HepG2 (cell line): ENCODE measurements around the gene RPH3AL. TPM values are rescaled to one million over a fixed set of nuclear protein-coding genes. Genes with fewer than 3 reads are reported as not detected.

Experiments used
- ATAC-seq: fragments of 200-7000 bp; cut with Tn5 transposase; 3 replicates; pipeline ENCODE4 v1.9.1; 2020; ENCODE audit warnings: mild to moderate bottlenecking, moderate library complexity
- BruUV-seq: library from RNA; stranded (reverse); fragments of 400-500 nt; replicated peaks from 2 replicates; lab custom pipeline; 2021; lab: Mats Ljungman, UMichigan
- CTCF ChIA-PET: fragments of 300-600 bp; formaldehyde crosslinking; extraction: SDS; loops from one replicate; lab custom pipeline; 2021; ENCODE audit warnings: low total read pairs, inconsistent platforms, low intra/inter-chr PET ratio; lab: Yijun Ruan, JAX
- POLR2A ChIA-PET: fragments of 350-600 bp; sonication (Branson Sonifier 250); formaldehyde crosslinking; loops from one replicate; lab custom pipeline; 2020; ENCODE audit warnings: antibody characterized with exemption, inconsistent platforms; lab: Yijun Ruan, JAX
- DNase-seq: peaks from one replicate; pipeline ENCODE4 v3.0.0-alpha.2; 2015; ENCODE audit warnings: low spot score
- FAIRE-seq: peaks from 3 replicates; lab custom pipeline; 2011; peaks lifted over from hg19 to GRCh38; lab: Jason Lieb, UNC
- H2AFZ ChIP-seq: one replicate; pipeline ENCODE4 v1.6.1; 2011; ENCODE audit warnings: low read length, inconsistent platforms
- H3K27ac ChIP-seq: fragments of 300-600 bp; 3 replicates; pipeline ENCODE4 v1.8.0; 2011; ENCODE audit warnings: mixed run types, mild to moderate bottlenecking, mixed read lengths, low read length, inconsistent platforms; ENCODE audit not compliant: insufficient read depth; ENCODE audit errors: extremely low read length
- H3K27me3 ChIP-seq, 2 experiments: fragments of 200-600 bp in 1 of 2; 2 replicates in 1 of 2; 3 replicates in 1 of 2; pipeline versions ENCODE4 v1.6.0 to v1.8.0; 2011; ENCODE audit warnings: low read length in 2 of 2, mild to moderate bottlenecking in 2 of 2, moderate library complexity in 2 of 2, inconsistent platforms in 1 of 2; ENCODE audit not compliant: insufficient read depth in 2 of 2, control insufficient read depth in 1 of 2
- H3K36me3 ChIP-seq, 2 experiments: fragments of 200-600 bp in 1 of 2; replicated peaks in 1 of 2; 2 replicates in 1 of 2; 3 replicates in 1 of 2; pipeline versions ENCODE4 v1.5.1 to v1.8.0; 2011; ENCODE audit warnings: low read length in 2 of 2, inconsistent platforms in 1 of 2; ENCODE audit not compliant: insufficient read depth in 2 of 2, control insufficient read depth in 1 of 2
- H3K4me1 ChIP-seq: 2 replicates; pipeline ENCODE4 v1.5.1; 2012; ENCODE audit warnings: low read length, inconsistent platforms; ENCODE audit not compliant: insufficient read depth
- H3K4me2 ChIP-seq: 2 replicates; pipeline ENCODE4 v1.6.0; 2011; ENCODE audit warnings: low read depth, low read length, inconsistent platforms
- H3K4me3 ChIP-seq, 3 experiments: fragments of 200-600 bp in 1 of 3; sonication (generic), shearing (Covaris generic) in 1 of 3; replicated peaks in 1 of 3; 2 replicates each; pipeline ENCODE4 v1.5.1; 2011 to 2016; ENCODE audit warnings: low read length in 3 of 3, inconsistent platforms in 2 of 3, low read depth in 2 of 3, mild to moderate bottlenecking in 2 of 3, control low read depth in 1 of 3, mixed read lengths in 1 of 3; ENCODE audit not compliant: insufficient read depth in 1 of 3
- H3K79me2 ChIP-seq: one replicate; pipeline ENCODE4 v1.6.1; 2011; ENCODE audit warnings: low read length, inconsistent platforms; ENCODE audit not compliant: insufficient read depth
- H3K9ac ChIP-seq: 2 replicates; pipeline ENCODE4 v1.6.0; 2011; ENCODE audit warnings: mild to moderate bottlenecking, low read depth, low read length, inconsistent platforms; ENCODE audit not compliant: insufficient read depth
- H3K9me3 ChIP-seq: 2 replicates; pipeline ENCODE4 v1.5.1; 2012; ENCODE audit warnings: mild to moderate bottlenecking, low read length
- H4K20me1 ChIP-seq: 2 replicates; pipeline ENCODE4 v1.6.0; 2011; ENCODE audit warnings: inconsistent platforms, mild to moderate bottlenecking, low read length, moderate library complexity; ENCODE audit not compliant: insufficient read depth
- CEBPG ChIP-seq: IDR thresholded peaks from 2 replicates; pipeline ENCODE4 v1.6.1; 2016
- HOXA9 ChIP-seq: sonication (generic); formaldehyde crosslinking; IDR thresholded peaks from 2 replicates; pipeline ENCODE4 v1.8.1; 2022; ENCODE audit warnings: missing genetic modification reagents, mild to moderate bottlenecking, moderate library complexity, borderline replicate concordance
- RARA ChIP-seq: IDR thresholded peaks from 2 replicates; pipeline ENCODE4 v1.6.1; 2016; ENCODE audit warnings: missing genetic modification reagents, missing compliant biosample characterization
- SNRNP70 ChIP-seq: fragments of 200-400 bp; formaldehyde crosslinking; IDR thresholded peaks from 2 replicates; pipeline ENCODE4 v1.6.1; 2017; ENCODE audit warnings: mild to moderate bottlenecking, low read depth, low read length, moderate library complexity
- YEATS2 ChIP-seq: sonication (generic); formaldehyde crosslinking; IDR thresholded peaks from 2 replicates; pipeline ENCODE4 v1.4.0; 2020; ENCODE audit warnings: missing genetic modification reagents, borderline replicate concordance
- ZNF335 ChIP-seq: sonication (generic); formaldehyde crosslinking; IDR thresholded peaks from 2 replicates; pipeline ENCODE4 v1.4.0; 2020; ENCODE audit warnings: missing genetic modification reagents
- ZNF34 ChIP-seq: sonication (generic); formaldehyde crosslinking; IDR thresholded peaks from 2 replicates; pipeline ENCODE4 v1.4.0; 2020; ENCODE audit warnings: mild to moderate bottlenecking, missing genetic modification reagents, borderline replicate concordance
- ZNF644 ChIP-seq: IDR thresholded peaks from 2 replicates; pipeline ENCODE4 v1.6.1; 2016; ENCODE audit warnings: low read depth
- WGBS: methylation state at CpG from one replicate; pipeline ENCODE4 v1.1.6; 2017; ENCODE audit warnings: low lambda C conversion rate; 5-methylcytosine and 5-hydroxymethylcytosine counted together
- in situ Hi-C: cut with HindIII; loops from 2 replicates; pipeline ENCODE4 v1.10.0; 2017; ENCODE audit warnings: low pct_unique_long_range_greater_than_20kb; ENCODE audit not compliant: extremely low pct_ligation_motif_present
- intact Hi-C: fragments of 100-400 bp; cut with micrococcal nuclease; formaldehyde crosslinking; loops from one replicate; pipeline ENCODE4 v1.10.0; 2022; ENCODE audit not compliant: unreplicated experiment
- polyA plus RNA-seq, 8 experiments: library from polyadenylated mRNA; depleted of rRNA in 3 of 8; stranded (reverse) in 7 of 8; unstranded in 1 of 8; fragments of >200 nt; fragmentation: Illumina TruSeq in 4 of 8; extraction: Trizol in 4 of 8; gene quantifications; 2 replicates each; pipeline versions ENCODE4 v1.2.1 to v1.2.3, GENCODE V29; 2011 to 2016; ENCODE audit warnings: low read depth in 4 of 8, missing spikeins in 1 of 8, mixed read lengths in 1 of 8; ENCODE audit not compliant: insufficient read depth in 1 of 8
- total RNA-seq, 5 experiments: library from RNA; depleted of rRNA; stranded (reverse); fragments of >200 nt; fragmentation: Illumina TruSeq; extraction: Trizol; gene quantifications; 2 replicates each; pipeline ENCODE4 v1.2.3, GENCODE V29; 2016; ENCODE audit warnings: low read depth in 1 of 5
- TF ChIP-seq, protein P1 (sequence below): sonication (generic); formaldehyde crosslinking; IDR thresholded peaks from 2 replicates; pipeline ENCODE4 v1.4.0; 2020; ENCODE audit warnings: mild to moderate bottlenecking, missing genetic modification reagents

The RPH3AL gene
- total and polyA plus RNA-seq, 2 of the 13 experiments (the other 11 are each of a cell fraction or from before 2014, with no cell fraction given): 7.8 to 16.4 TPM

DNA sequence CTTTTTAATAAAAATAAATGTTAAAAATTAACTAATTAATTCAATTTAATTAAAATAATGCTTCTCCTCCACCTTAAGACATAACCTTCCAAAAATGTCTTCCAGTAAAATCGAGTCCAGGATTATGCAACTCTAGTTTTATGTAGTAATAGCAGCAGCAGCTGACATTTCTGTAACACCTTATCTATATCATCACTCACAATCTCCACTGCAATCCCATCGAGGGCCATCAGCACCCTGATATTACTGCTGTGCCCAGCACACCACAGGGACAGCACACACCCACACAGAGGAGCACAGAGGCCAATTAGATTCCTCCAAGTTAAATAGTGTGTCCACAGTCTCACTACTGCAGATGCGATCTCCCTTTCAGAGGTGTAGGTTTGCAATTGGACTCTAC, 2.9 kb downstream of the RPH3AL start:
- ATAC-seq (no peak), FAIRE-seq (no peak), DNase-seq (no peak)
- H2AFZ ChIP-seq: no peak overlapping the region
- in situ Hi-C loops (no loop called here), intact Hi-C loops (no loop called here)
- H3K4me1 ChIP-seq: peaks cover 70% of the 10 kb centered on the region
- H3K27me3 ChIP-seq: no peaks in the 10 kb centered on the region
- H3K9me3 ChIP-seq: no peaks in the 10 kb centered on the region
- no peaks in the 10 kb centered on the region; a peak in 1 of 5 replicates for H3K36me3 ChIP-seq
- no peak overlapping the region for H3K9ac ChIP-seq
- 58% methylated on average over 3 of the region's 3 CpGs for WGBS
- ChIA-PET CTCF (no interaction called here), POLR2A (interaction anchor here (0.8 kb wide), 1 partner anchor 10 kb away, joined by 3 read pairs; no protein-coding TSS in a partner anchor)
- peak overlapping the region; percentile 36 for H3K27ac ChIP-seq
- H3K4me2 ChIP-seq: peak overlapping the region; percentile 89
- no TSS peak for BruUV-seq
- peaks cover 55% of the 10 kb centered on the region for H3K79me2 ChIP-seq
- H4K20me1 ChIP-seq: no peaks in the 10 kb centered on the region
- TF ChIP-seq CEBPG (CRISPR knock-in tag) (0 out of 2 replicates have a peak, but pooled peaks have one; percentile 16), SNRNP70 (no peak)
- H3K4me3 ChIP-seq: no peak overlapping the region

DNA sequence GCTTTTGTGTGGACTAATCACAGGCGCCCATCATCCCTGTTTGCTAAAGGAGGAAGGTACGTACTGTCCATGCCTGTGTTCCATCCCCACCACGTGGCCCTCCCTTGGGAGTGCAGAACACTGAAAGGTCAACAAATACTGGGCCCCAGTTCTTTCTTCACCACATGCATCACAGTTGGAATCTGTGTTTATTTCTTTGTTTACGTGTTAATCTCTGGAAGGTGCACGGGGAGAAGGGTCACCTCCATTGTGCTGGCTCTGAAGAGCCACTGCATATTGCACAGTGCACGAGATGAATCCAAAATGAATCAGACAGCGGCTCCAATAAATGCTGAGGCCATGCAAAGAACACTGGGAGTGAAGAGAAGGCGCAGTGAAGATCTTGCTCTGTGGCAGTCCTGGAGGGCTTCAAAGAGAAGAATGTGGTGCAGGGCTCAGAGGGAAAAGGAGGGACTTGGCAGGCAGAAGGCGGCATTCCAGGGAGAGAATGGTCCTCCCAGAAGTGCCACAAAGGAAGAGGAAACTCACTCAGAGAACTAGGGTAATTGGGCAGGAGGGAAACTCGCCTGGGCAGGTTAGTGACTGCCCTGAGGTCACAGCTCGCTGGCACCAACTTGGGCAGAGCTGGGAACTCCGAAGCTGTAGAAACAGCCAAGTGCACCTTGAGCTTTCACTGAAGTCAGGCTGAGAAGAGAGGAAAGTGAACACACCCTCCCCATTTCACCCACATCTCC, 3.7 kb downstream of the RPH3AL start:
- H3K4me2 ChIP-seq: peak overlapping the region; percentile 60
- H3K9ac ChIP-seq: peak overlapping the region; percentile 9
- H3K9me3 ChIP-seq: no peaks in the 10 kb centered on the region
- H2AFZ ChIP-seq: no peak overlapping the region
- no peaks in the 10 kb centered on the region for H4K20me1 ChIP-seq
- H3K27ac ChIP-seq: peak overlapping the region; percentile 63
- intact Hi-C loops: loop anchor here (1.0 kb wide), 1 partner anchor 10 kb away; no protein-coding TSS in a partner anchor
- H3K79me2 ChIP-seq: peaks cover 53% of the 10 kb centered on the region
- H3K36me3 ChIP-seq: no peaks in the 10 kb centered on the region; a peak in 1 of 5 replicates
- peak; percentile 94 for FAIRE-seq
- WGBS: 26% methylated on average over 12 of the region's 12 CpGs
- ATAC-seq: peak; percentile 61
- peak; percentile 81 for DNase-seq
- H3K4me1 ChIP-seq: peaks cover 62% of the 10 kb centered on the region
- in situ Hi-C loops: no loop called here
- BruUV-seq: no TSS peak
- POLR2A ChIA-PET: interaction anchor here (0.8 kb wide), 1 partner anchor 10 kb away, joined by 3 read pairs; no protein-coding TSS in a partner anchor
- no peaks in the 10 kb centered on the region for H3K27me3 ChIP-seq
- peak overlapping the region in 1 of 3 experiments; percentile 21; a peak in 1 of 6 replicates for H3K4me3 ChIP-seq
- CTCF ChIA-PET: interaction anchor here (0.9 to 1.4 kb wide), 3 partner anchors 40 to 205 kb away, joined by 3 to 4 read pairs (median 3); no protein-coding TSS in a partner anchor
- 0 out of 2 replicates have a peak, but pooled peaks have one; percentile 40 for TF ChIP-seq YEATS2
- TF ChIP-seq ZNF34: no peak
- TF ChIP-seq ZNF644 (CRISPR knock-in tag): peak; percentile 61; the same call in 1 of the 2 replicates
- TF ChIP-seq HOXA9: peak; percentile 19; the same call in 1 of the 2 replicates
- peak; percentile 83 for TF ChIP-seq RARA (CRISPR knock-in tag)
- 0 out of 2 replicates have a peak, but pooled peaks have one; percentile 24 for TF ChIP-seq ZNF335 (CRISPR knock-in tag)
- TF ChIP-seq, protein P1, sequence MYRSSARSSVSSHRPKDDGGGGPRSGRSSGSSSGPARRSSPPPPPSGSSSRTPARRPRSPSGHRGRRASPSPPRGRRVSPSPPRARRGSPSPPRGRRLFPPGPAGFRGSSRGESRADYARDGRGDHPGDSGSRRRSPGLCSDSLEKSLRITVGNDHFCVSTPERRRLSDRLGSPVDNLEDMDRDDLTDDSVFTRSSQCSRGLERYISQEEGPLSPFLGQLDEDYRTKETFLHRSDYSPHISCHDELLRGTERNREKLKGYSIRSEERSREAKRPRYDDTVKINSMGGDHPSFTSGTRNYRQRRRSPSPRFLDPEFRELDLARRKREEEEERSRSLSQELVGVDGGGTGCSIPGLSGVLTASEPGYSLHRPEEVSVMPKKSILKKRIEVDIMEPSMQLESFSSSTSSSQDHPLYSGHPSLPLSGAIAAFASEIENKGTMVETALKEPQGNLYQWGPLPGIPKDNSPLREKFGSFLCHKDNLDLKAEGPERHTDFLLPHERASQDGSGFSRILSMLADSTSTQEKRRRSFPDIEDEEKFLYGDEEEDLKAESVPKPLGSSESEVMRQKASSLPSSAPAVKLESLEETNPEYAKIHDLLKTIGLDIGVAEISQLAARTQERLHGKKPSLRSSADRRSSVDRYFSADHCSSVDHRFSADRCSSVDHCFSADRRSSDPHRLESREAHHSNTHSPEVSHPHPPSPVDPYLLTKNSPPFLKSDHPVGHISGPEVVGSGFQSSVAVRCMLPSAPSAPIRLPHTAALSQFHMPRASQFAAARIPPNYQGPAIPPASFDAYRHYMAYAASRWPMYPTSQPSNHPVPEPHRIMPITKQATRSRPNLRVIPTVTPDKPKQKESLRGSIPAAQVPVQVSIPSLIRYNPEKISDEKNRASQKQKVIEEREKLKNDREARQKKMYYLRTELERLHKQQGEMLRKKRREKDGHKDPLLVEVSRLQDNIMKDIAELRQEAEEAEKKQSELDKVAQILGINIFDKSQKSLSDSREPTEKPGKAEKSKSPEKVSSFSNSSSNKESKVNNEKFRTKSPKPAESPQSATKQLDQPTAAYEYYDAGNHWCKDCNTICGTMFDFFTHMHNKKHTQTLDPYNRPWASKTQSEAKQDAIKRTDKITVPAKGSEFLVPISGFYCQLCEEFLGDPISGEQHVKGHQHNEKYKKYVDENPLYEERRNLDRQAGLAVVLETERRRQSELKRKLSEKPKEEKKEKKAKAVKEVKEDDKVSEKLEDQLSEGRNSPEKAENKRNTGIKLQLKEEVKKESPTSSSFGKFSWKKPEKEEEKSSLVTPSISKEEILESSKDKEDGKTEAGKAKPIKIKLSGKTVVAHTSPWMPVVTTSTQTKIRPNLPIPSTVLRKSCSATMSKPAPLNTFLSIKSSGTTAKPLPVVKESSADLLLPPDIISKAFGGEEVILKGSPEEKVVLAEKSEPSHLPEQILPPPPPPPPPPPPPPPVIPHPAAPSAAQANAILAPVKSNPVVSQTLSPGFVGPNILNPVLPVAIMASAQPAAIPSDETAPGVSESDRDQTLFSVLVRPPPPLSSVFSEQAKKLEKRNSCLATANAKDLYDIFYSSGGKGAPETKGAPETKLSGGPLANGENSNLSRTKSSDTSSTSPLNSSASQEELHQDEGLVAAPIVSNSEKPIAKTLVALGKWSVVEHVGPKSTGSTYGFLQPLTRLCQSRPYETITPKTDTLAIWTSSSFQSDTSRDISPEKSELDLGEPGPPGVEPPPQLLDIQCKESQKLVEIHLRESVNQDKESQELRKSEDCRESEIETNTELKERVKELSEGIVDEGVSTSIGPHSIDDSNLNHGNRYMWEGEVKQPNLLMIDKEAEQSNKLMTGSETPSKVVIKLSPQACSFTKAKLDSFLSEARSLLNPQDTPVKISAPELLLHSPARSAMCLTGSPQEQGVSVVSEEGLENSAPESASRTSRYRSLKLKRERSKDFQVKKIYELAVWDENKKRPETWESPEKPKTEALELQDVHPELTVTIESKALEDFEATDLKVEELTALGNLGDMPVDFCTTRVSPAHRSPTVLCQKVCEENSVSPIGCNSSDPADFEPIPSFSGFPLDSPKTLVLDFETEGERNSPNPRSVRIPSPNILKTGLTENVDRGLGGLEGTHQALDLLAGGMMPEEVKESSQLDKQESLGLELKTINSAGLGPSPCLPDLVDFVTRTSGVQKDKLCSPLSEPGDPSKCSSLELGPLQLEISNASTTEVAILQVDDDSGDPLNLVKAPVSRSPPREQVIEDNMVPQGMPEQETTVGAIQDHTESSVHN: no peak
